ENCODE data around the gene LRP5.
"Not testable (repeated sequence)": the region's sequence is repeated elsewhere in the genome, so short reads cannot be mapped to it uniquely, and the experiment has no call there.

LRP5 gene

DNA sequence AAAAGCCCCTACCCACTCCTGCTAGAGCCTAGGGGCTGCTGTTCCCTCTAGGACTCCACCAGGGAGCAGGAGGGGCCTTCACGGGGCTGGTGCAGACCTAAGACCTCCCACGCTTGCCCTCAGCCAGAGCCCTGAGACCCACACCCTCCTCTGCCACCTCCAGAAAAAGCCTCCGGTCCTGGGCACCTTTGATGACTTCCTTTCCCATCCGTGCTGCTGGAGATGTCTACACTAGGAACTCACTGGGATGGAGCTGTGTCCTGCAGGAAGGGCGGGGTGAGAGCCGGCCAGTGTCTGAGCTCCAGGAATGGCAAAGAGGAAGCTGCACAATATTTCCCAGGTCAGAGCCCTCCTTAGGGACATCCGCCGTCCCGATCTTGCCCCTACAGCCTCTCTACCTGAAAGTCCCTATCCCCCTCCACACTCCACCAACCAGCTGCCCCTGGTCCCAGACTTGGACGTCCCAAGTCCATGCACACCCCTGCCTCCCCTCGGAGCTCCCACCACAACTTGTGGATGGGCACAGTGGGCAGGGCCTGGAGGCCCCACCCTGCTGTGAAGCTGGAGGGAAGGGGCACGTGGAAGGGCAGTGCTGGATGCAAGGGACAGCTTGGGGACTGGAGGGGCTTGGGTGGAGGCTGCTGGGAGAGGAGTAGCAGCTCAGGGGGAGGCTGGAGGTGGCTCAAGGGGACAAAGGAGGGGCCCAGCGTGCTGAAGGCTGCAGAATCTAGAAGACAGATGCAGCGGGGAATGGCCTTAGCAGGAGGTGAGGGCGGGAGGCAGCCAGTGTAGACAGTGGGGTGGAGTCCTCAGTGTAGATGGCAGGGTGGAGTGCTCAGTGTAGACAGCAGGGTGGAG is 13.5 kb upstream of the LRP5 start:
- 79% methylated on average over 4 of the region's 15 CpGs for WGBS (ENCODE audit: insufficient coverage)
- H3K4me1 ChIP-seq (ENCODE audit: control extremely low read depth in 1 of 4, control insufficient read depth in 4 of 4, insufficient read depth in 4 of 4, low read length in 3 of 4), result peaks cover 0 to 14% (median 13%) of the 10 kb centered on the region in 4 experiments
- no peaks in the 10 kb centered on the region for H3K36me3 ChIP-seq (ENCODE audit: control insufficient read depth in 4 of 4, insufficient read depth in 4 of 4, low read length in 3 of 4)
- H3K27me3 ChIP-seq (replicated peaks in 2 of 5; ENCODE audit: control insufficient read depth in 4 of 5, insufficient read depth in 5 of 5, low read length in 4 of 5), result no peaks in the 10 kb centered on the region
- no peaks in the 10 kb centered on the region for H3K9me3 ChIP-seq (ENCODE audit: control extremely low read depth in 1 of 5, control insufficient read depth in 4 of 5, insufficient read depth in 2 of 5, low read depth in 1 of 5, low read length in 4 of 5)
- ChIA-PET POLR2A (interaction anchor here (0.6 kb wide), 1 partner anchor 111 kb away, joined by 3 read pairs; no protein-coding TSS in a partner anchor), CTCF (interaction anchor here (0.7 to 7.1 kb wide), 24 partner anchors 7 to 90 kb away, joined by 3 to 188 read pairs (median 5); partner anchors contain the start of gene C11orf24)
- no peak overlapping the region for H3K27ac ChIP-seq (ENCODE audit: insufficient read depth in 1 of 2, low read depth in 1 of 2, low read length in 2 of 2, poor library complexity in 1 of 2, severe bottlenecking in 2 of 2)
- DNase-seq, result no peak
- no peak overlapping the region for H3K4me3 ChIP-seq (ENCODE audit: control insufficient read depth in 1 of 7, extremely low read depth in 1 of 7, insufficient read depth in 4 of 7, low read depth in 2 of 7, low read length in 6 of 7)

DNA sequence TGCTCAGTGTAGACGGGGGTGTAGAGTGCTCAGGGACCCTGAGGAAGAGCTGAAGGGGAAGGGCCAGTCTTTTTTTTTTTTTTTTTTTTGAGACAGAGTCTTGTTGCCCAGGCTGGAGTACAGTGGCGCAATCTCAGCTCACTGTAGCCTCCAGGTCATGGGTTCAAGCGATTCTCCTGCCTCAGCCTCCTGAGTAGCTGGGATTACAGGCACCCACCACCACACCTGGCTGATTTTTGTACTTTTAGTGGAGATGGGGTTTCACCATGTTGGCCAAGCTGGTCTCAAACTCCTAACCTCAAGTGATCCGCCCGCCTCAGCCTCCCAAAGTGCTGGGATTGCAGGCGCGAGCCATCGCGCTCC is 12.9 kb upstream of the LRP5 start:
- POLR2A ChIA-PET, result interaction anchor here (0.6 kb wide), 1 partner anchor 110 kb away, joined by 3 read pairs; no protein-coding TSS in a partner anchor
- not testable (repeated sequence) for H3K36me3 ChIP-seq (ENCODE audit: control insufficient read depth in 4 of 4, insufficient read depth in 4 of 4, low read length in 3 of 4)

DNA sequence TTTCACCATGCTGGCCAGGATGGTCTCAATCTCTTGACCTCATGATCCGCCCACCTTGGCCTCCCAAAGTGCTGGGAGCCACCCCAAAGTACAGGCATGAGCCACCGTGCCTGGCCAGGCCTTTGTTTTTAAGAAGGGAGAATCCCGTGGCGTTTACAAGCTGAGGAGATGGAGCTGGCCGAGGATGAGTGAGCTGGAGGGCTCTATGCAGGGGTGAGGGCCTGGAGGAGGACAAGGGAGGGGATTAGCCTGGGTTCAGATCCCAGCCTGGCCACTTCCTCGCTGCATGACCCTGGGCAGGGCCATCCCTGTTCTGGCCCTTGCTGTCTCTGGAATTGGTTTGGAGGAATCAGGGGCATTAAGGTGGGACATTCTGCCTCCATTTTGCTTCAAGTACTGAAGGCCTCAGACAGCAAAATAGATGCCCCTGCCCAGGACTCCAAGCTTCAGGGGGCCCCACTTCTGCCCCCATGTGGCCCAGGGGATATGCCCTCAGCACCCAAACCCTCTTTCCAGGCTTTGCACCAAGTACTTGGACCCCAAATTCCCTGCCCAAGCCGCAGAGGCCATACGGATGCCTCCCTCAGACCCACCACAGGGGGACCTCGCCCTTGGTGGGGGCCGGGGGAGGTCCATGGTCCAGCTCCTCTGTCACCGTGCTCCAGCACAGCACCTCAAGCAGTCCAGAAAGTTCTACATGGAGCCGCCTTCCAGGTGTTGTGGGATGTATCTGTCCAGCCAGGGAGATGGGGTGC is 12.1 kb upstream of the LRP5 start:
- peak in 1 of 3 donors; percentile 13 for DNase-seq
- Histone ChIP-seq H3K4me3 (ENCODE audit: control insufficient read depth in 1 of 7, extremely low read depth in 1 of 7, insufficient read depth in 4 of 7, low read depth in 2 of 7, low read length in 6 of 7) (no peak overlapping the region), H3K36me3 (ENCODE audit: control insufficient read depth in 4 of 4, insufficient read depth in 4 of 4, low read length in 3 of 4) (no peaks in the 10 kb centered on the region), H3K9me3 (ENCODE audit: control extremely low read depth in 1 of 5, control insufficient read depth in 4 of 5, insufficient read depth in 2 of 5, low read depth in 1 of 5, low read length in 4 of 5) (peaks cover 0 to 5% (median 0%) of the 10 kb centered on the region in 5 experiments), H3K4me1 (ENCODE audit: control extremely low read depth in 1 of 4, control insufficient read depth in 4 of 4, insufficient read depth in 4 of 4, low read length in 3 of 4) (peaks cover 0 to 12% (median 12%) of the 10 kb centered on the region in 4 experiments), H3K27me3 (replicated peaks in 2 of 5; ENCODE audit: control insufficient read depth in 4 of 5, insufficient read depth in 5 of 5, low read length in 4 of 5) (no peaks in the 10 kb centered on the region), H3K27ac (ENCODE audit: insufficient read depth in 1 of 2, low read depth in 1 of 2, low read length in 2 of 2, poor library complexity in 1 of 2, severe bottlenecking in 2 of 2) (no peak overlapping the region)
- ChIA-PET CTCF (interaction anchor here (0.9 to 7.1 kb wide), 11 partner anchors 11 to 141 kb away, joined by 3 to 188 read pairs (median 7); partner anchors contain the start of gene C11orf24), POLR2A (no interaction called here)
- WGBS (ENCODE audit: insufficient coverage), result 99% methylated on average over 8 of the region's 12 CpGs

More for the DNA sequence above, 12.9 kb upstream of the LRP5 start:
- not testable (repeated sequence) for H3K27ac ChIP-seq (ENCODE audit: insufficient read depth in 1 of 2, low read depth in 1 of 2, low read length in 2 of 2, poor library complexity in 1 of 2, severe bottlenecking in 2 of 2); H3K27me3 ChIP-seq (replicated peaks in 2 of 5; ENCODE audit: control insufficient read depth in 4 of 5, insufficient read depth in 5 of 5, low read length in 4 of 5); DNase-seq; H3K4me3 ChIP-seq (ENCODE audit: control insufficient read depth in 1 of 7, extremely low read depth in 1 of 7, insufficient read depth in 4 of 7, low read depth in 2 of 7, low read length in 6 of 7); H3K9me3 ChIP-seq (ENCODE audit: control extremely low read depth in 1 of 5, control insufficient read depth in 4 of 5, insufficient read depth in 2 of 5, low read depth in 1 of 5, low read length in 4 of 5)
- peaks cover 0 to 12% (median 12%) of the 10 kb centered on the region in 4 experiments for H3K4me1 ChIP-seq (ENCODE audit: control extremely low read depth in 1 of 4, control insufficient read depth in 4 of 4, insufficient read depth in 4 of 4, low read length in 3 of 4)
- CTCF ChIA-PET, result interaction anchor here (1.1 to 7.1 kb wide), 15 partner anchors 10 to 142 kb away, joined by 3 to 188 read pairs (median 7); partner anchors contain the start of gene C11orf24
- WGBS (ENCODE audit: insufficient coverage), result 96% methylated on average over 3 of the region's 9 CpGs

DNA sequence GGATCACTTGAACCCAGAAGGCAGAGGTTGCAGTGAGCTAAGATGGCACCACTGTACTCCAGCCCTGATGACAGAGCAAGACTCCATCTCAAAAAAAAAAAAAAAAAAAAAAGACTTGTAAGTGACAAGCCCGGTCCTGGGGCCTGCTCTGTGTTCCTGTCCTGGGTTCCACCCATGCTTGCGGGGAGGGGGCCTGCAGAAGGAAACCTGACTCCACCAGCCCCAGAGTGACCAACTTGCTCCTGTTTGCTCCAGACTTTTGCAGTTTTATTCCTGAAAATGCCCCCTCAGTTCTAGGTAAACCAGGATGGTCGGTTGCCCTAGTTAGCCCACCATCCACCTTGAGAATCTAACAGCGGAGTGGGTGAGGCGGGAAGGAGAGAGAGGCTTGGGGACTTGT is 10.1 kb upstream of the LRP5 start:
- ChIA-PET POLR2A (no interaction called here), CTCF (interaction anchor here (0.6 to 3.0 kb wide), 4 partner anchors 18 to 45 kb away, joined by 3 to 14 read pairs (median 4); partner anchors contain the start of gene C11orf24)
- Histone ChIP-seq H3K4me3 (ENCODE audit: control insufficient read depth in 1 of 7, extremely low read depth in 1 of 7, insufficient read depth in 4 of 7, low read depth in 2 of 7, low read length in 6 of 7) (no peak overlapping the region), H3K4me1 (ENCODE audit: control extremely low read depth in 1 of 4, control insufficient read depth in 4 of 4, insufficient read depth in 4 of 4, low read length in 3 of 4) (peaks cover 0 to 12% (median 12%) of the 10 kb centered on the region in 4 experiments), H3K36me3 (ENCODE audit: control insufficient read depth in 4 of 4, insufficient read depth in 4 of 4, low read length in 3 of 4) (no peaks in the 10 kb centered on the region), H3K27me3 (replicated peaks in 2 of 5; ENCODE audit: control insufficient read depth in 4 of 5, insufficient read depth in 5 of 5, low read length in 4 of 5) (no peaks in the 10 kb centered on the region), H3K9me3 (ENCODE audit: control extremely low read depth in 1 of 5, control insufficient read depth in 4 of 5, insufficient read depth in 2 of 5, low read depth in 1 of 5, low read length in 4 of 5) (peaks cover 0 to 5% (median 0%) of the 10 kb centered on the region in 5 experiments), H3K27ac (ENCODE audit: insufficient read depth in 1 of 2, low read depth in 1 of 2, low read length in 2 of 2, poor library complexity in 1 of 2, severe bottlenecking in 2 of 2) (no peak overlapping the region)
- no peak for DNase-seq
- 88% methylated on average over 5 of the region's 5 CpGs for WGBS (ENCODE audit: insufficient coverage)

DNA sequence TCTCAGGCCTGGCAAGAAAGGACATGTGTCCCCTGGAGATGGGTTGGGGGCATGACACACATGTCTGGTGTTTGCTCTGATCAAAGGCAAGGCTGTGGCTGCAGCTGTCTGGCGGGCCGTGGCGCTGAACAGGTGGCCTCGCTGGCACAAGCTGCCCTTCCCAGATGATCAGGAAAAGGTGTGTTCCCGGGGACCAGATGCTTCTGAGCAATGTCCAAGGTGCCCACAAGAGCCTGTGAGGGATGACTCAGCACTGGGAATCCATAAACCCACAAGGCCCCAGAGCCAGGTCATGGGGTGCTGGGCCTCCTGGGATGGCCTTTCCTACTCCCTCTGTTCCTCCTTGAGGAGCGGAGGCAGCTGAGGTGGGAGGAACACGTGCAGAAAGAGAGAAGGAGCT is 9.7 kb upstream of the LRP5 start:
- Histone ChIP-seq H3K27me3 (replicated peaks in 2 of 5; ENCODE audit: control insufficient read depth in 4 of 5, insufficient read depth in 5 of 5, low read length in 4 of 5) (no peaks in the 10 kb centered on the region), H3K4me1 (ENCODE audit: control extremely low read depth in 1 of 4, control insufficient read depth in 4 of 4, insufficient read depth in 4 of 4, low read length in 3 of 4) (peaks cover 0 to 12% (median 10%) of the 10 kb centered on the region in 4 experiments), H3K4me3 (ENCODE audit: control insufficient read depth in 1 of 7, extremely low read depth in 1 of 7, insufficient read depth in 4 of 7, low read depth in 2 of 7, low read length in 6 of 7) (no peak overlapping the region), H3K27ac (ENCODE audit: insufficient read depth in 1 of 2, low read depth in 1 of 2, low read length in 2 of 2, poor library complexity in 1 of 2, severe bottlenecking in 2 of 2) (no peak overlapping the region), H3K36me3 (ENCODE audit: control insufficient read depth in 4 of 4, insufficient read depth in 4 of 4, low read length in 3 of 4) (no peaks in the 10 kb centered on the region), H3K9me3 (ENCODE audit: control extremely low read depth in 1 of 5, control insufficient read depth in 4 of 5, insufficient read depth in 2 of 5, low read depth in 1 of 5, low read length in 4 of 5) (peaks cover 0 to 5% (median 0%) of the 10 kb centered on the region in 5 experiments)
- peak in 2 of 3 donors; percentile 69 to 77 for DNase-seq
- POLR2A ChIA-PET, result no interaction called here
- CTCF ChIA-PET, result interaction anchor here (0.6 to 3.0 kb wide), 6 partner anchors 18 to 94 kb away, joined by 3 to 14 read pairs (median 4); partner anchors contain the start of gene C11orf24
- 25% methylated on average over 1 of the region's 7 CpGs for WGBS (ENCODE audit: insufficient coverage)

DNA sequence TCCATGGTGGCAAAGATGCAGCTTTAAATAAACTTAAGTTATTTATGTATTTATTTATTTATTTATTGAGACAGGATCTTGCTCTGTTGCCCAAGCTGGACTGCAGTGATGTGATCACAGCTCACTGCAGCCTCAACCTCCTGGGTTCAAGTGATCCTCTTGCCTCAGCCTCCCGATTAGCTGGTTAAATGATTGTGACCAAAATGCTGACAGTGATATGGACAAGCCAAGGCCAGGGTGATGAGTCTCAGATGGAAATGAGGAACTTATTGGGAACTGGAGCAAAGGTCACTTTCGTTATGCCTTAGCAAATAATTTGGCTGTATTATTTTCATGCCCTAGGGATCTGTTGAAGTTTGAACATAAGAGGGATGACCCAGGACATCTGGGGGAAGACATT is 9.3 kb upstream of the LRP5 start:
- no CpG with 5 or more reads among the region's 2 CpGs for WGBS (ENCODE audit: insufficient coverage)
- Histone ChIP-seq H3K4me3 (ENCODE audit: control insufficient read depth in 1 of 7, extremely low read depth in 1 of 7, insufficient read depth in 4 of 7, low read depth in 2 of 7, low read length in 6 of 7) (no peak overlapping the region), H3K36me3 (ENCODE audit: control insufficient read depth in 4 of 4, insufficient read depth in 4 of 4, low read length in 3 of 4) (no peaks in the 10 kb centered on the region), H3K27ac (ENCODE audit: insufficient read depth in 1 of 2, low read depth in 1 of 2, low read length in 2 of 2, poor library complexity in 1 of 2, severe bottlenecking in 2 of 2) (no peak overlapping the region), H3K27me3 (replicated peaks in 2 of 5; ENCODE audit: control insufficient read depth in 4 of 5, insufficient read depth in 5 of 5, low read length in 4 of 5) (no peaks in the 10 kb centered on the region), H3K9me3 (ENCODE audit: control extremely low read depth in 1 of 5, control insufficient read depth in 4 of 5, insufficient read depth in 2 of 5, low read depth in 1 of 5, low read length in 4 of 5) (peaks cover 0 to 5% (median 0%) of the 10 kb centered on the region in 5 experiments), H3K4me1 (ENCODE audit: control extremely low read depth in 1 of 4, control insufficient read depth in 4 of 4, insufficient read depth in 4 of 4, low read length in 3 of 4) (peaks cover 0 to 12% (median 9%) of the 10 kb centered on the region in 4 experiments)
- CTCF ChIA-PET, result interaction anchor here (1.0 to 3.0 kb wide), 4 partner anchors 32 to 94 kb away, joined by 3 to 14 read pairs (median 4); partner anchors contain the start of gene C11orf24
- POLR2A ChIA-PET, result no interaction called here
- DNase-seq, result peak in 2 of 3 donors; percentile 35 to 54
